ENCODE data around the gene KIF21A.

KIF21A gene

GRCh38 chr12:39359645-39360044 lies 83.3 kb downstream of the KIF21A start:
- CTCF ChIA-PET: no interaction called here
- H3K4me3 ChIP-seq (ENCODE audit: low read depth, low read length): no peak overlapping the region
- TF ChIP-seq, protein P1, sequence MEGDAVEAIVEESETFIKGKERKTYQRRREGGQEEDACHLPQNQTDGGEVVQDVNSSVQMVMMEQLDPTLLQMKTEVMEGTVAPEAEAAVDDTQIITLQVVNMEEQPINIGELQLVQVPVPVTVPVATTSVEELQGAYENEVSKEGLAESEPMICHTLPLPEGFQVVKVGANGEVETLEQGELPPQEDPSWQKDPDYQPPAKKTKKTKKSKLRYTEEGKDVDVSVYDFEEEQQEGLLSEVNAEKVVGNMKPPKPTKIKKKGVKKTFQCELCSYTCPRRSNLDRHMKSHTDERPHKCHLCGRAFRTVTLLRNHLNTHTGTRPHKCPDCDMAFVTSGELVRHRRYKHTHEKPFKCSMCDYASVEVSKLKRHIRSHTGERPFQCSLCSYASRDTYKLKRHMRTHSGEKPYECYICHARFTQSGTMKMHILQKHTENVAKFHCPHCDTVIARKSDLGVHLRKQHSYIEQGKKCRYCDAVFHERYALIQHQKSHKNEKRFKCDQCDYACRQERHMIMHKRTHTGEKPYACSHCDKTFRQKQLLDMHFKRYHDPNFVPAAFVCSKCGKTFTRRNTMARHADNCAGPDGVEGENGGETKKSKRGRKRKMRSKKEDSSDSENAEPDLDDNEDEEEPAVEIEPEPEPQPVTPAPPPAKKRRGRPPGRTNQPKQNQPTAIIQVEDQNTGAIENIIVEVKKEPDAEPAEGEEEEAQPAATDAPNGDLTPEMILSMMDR (IDR thresholded peaks at IDR 0.05; ENCODE audit: insufficient read depth, low read length, missing control alignments): no peak
- no peak for DNase-seq (ENCODE audit: low read depth, low spot score)
- POLR2A ChIA-PET: no interaction called here

DNA sequence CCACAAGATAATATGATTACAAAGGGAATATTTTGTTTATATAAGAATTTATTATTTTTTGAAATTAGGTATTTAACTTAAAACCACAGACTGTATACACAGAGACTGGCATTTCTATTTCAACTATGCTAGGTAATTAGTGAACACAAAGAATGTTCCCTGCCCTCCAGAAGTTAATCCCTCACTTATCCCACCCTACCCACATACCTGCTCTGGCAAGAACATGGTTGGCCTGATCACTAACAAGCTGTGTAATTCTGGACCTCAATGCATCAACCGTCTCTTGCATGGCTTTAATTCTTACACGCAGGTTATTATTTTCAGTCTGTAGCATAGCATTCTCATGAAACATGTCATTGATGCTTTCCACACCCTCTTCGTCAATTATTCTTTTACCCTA lies 85.9 kb downstream of the KIF21A start:
- TF ChIP-seq, protein P1 (IDR thresholded peaks at IDR 0.05; ENCODE audit: insufficient read depth, low read length, missing control alignments): no peak
- ChIA-PET CTCF (no interaction called here), POLR2A (no interaction called here)
- no peak overlapping the region for H3K4me3 ChIP-seq (ENCODE audit: low read depth, low read length)
- no peak for DNase-seq (ENCODE audit: low read depth, low spot score)

DNA sequence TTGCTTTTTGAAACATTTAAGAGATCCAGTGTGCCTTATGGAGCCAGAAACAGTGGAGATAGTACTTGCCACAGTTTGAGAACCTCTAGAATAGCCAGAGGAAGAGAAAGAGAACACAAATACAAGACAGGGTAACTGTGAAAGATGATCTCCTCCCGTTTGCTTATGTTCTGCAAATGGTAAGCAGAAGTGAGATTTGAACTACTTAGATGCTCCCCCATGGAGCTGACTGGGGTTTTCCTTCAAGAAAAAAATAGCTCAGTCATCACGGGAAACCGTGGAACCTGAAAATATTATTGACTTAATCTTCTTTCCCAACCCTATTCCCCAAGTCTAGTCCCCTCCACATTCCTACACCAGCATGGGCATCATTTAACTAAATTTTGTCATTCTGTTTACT lies 87.1 kb downstream of the KIF21A start:
- TF ChIP-seq, protein P1 (IDR thresholded peaks at IDR 0.05; ENCODE audit: insufficient read depth, low read length, missing control alignments): no peak
- H3K4me3 ChIP-seq (ENCODE audit: low read depth, low read length): no peak overlapping the region
- CTCF ChIA-PET: no interaction called here
- no peak for DNase-seq (ENCODE audit: low read depth, low spot score)
- POLR2A ChIA-PET: no interaction called here

- ChIA-PET CTCF (interaction anchor here (0.6 kb wide), 1 partner anchor 10 kb away, joined by 3 read pairs; no protein-coding TSS in a partner anchor), POLR2A (no interaction called here)
- TF ChIP-seq, protein P1 (IDR thresholded peaks at IDR 0.05; ENCODE audit: insufficient read depth, low read length, missing control alignments): no peak
- H3K4me3 ChIP-seq (ENCODE audit: low read depth, low read length): no peak overlapping the region
- no peak for DNase-seq (ENCODE audit: low read depth, low spot score)
Observed at GRCh38 chr12:39354955-39355354, 88.0 kb downstream of the KIF21A start.

- CTCF ChIA-PET: no interaction called here
- H3K4me3 ChIP-seq (ENCODE audit: low read depth, low read length): no peak overlapping the region
- TF ChIP-seq, protein P1 (IDR thresholded peaks at IDR 0.05; ENCODE audit: insufficient read depth, low read length, missing control alignments): no peak
- no peak for DNase-seq (ENCODE audit: low read depth, low spot score)
- POLR2A ChIA-PET: no interaction called here
Observed at GRCh38 chr12:39352471-39353017, 90.4 kb downstream of the KIF21A start.

- CTCF ChIA-PET: no interaction called here
- H3K4me3 ChIP-seq (ENCODE audit: low read depth, low read length): no peak overlapping the region
Observed at GRCh38 chr12:39351153-39351552, 91.8 kb downstream of the KIF21A start.

More at GRCh38 chr12:39351153-39351552, 91.8 kb downstream of the KIF21A start:
- TF ChIP-seq, protein P1 (IDR thresholded peaks at IDR 0.05; ENCODE audit: insufficient read depth, low read length, missing control alignments): no peak
- DNase-seq (ENCODE audit: low read depth, low spot score): no peak
- POLR2A ChIA-PET: no interaction called here

All from AG04449 (cell line).